GM12864 (cell line): Measurements from ENCODE around the gene NHLRC4.

ENCODE experiments used
- DNase-seq: peaks from one replicate; pipeline ENCODE4 v3.0.0-alpha.2; 2011; ENCODE audit warnings: low read depth
- H3K4me3 ChIP-seq: 2 replicates; pipeline ENCODE4 v1.5.1; 2011; ENCODE audit warnings: mild to moderate bottlenecking, low read depth, low read length, control low read depth
- CTCF ChIP-seq: IDR thresholded peaks from 2 replicates; pipeline ENCODE4 v1.5.1; 2011; ENCODE audit warnings: low read depth, mild to moderate bottlenecking, moderate library complexity, low read length, control low read depth, inconsistent platforms; ENCODE audit errors: missing control alignments

Gene NHLRC4

GRCh38 chr16:615122-615521 lies 48.3 kb downstream of the NHLRC4 start:
- no peak for DNase-seq
- no peak for TF ChIP-seq CTCF

GRCh38 chr16:616733-617586 lies 50.2 kb downstream of the NHLRC4 start:
- TF ChIP-seq CTCF, result no peak
- no peak overlapping the region for H3K4me3 ChIP-seq
- no peak for DNase-seq

More at GRCh38 chr16:615122-615521, 48.3 kb downstream of the NHLRC4 start:
- H3K4me3 ChIP-seq, result no peak overlapping the region

GRCh38 chr16:617855-618254 lies 51.0 kb downstream of the NHLRC4 start:
- DNase-seq, result no peak
- no peak overlapping the region for H3K4me3 ChIP-seq
- TF ChIP-seq CTCF, result no peak
